Gastrocnemius medialis (tissue), 4 donors: ENCODE data around the gene TAGLN2. TPM values are rescaled to one million over a fixed set of nuclear protein-coding genes. Genes with fewer than 3 reads are reported as not detected.

Source experiments
- ATAC-seq, 2 donors: fragments of 150-250 bp; one replicate each; pipeline ENCODE4 v1.9.1; 2016
- DNase-seq, 2 donors: peaks; one replicate each; pipeline ENCODE4 v3.0.0-alpha.2; 2019
- H3K27ac ChIP-seq, 4 donors: fragments of 200-600 bp; sonication (generic); 1 replicate in 1 of 4; 2 replicates in 3 of 4; pipeline ENCODE4 v1.5.1; 2016 to 2018; ENCODE audit warnings: mild to moderate bottlenecking in 2 of 4, moderate library complexity in 1 of 4
- H3K27me3 ChIP-seq, 3 donors: fragments of 200-600 bp; sonication (generic) in 2 of 3; 1 replicate in 1 of 3; 2 replicates in 2 of 3; pipeline versions ENCODE4 v1.5.1 to v1.6.0; 2016 to 2019; ENCODE audit warnings: mild to moderate bottlenecking in 1 of 3, moderate library complexity in 1 of 3
- H3K36me3 ChIP-seq, 2 donors: fragments of 200-600 bp; sonication (generic) in 1 of 2; one replicate each; pipeline ENCODE4 v1.5.1; 2017 to 2018
- H3K4me1 ChIP-seq, 2 donors: fragments of 200-600 bp; sonication (generic) in 1 of 2; one replicate each; pipeline ENCODE4 v1.5.1; 2016 to 2017; ENCODE audit warnings: mild to moderate bottlenecking in 2 of 2
- H3K4me3 ChIP-seq, 4 donors: fragments of 200-600 bp; sonication (generic) in 3 of 4; 1 replicate in 1 of 4; 2 replicates in 3 of 4; pipeline ENCODE4 v1.5.1; 2016 to 2019; ENCODE audit warnings: mild to moderate bottlenecking in 2 of 4
- H3K9me3 ChIP-seq, 3 donors: fragments of 200-600 bp; sonication (generic) in 2 of 3; 1 replicate in 1 of 3; 2 replicates in 2 of 3; pipeline ENCODE4 v1.5.1; 2016 to 2019
- CTCF ChIP-seq, 5 experiments: fragments of 450-650 bp in 3 of 5; fragments of 200-600 bp in 2 of 5; sonication (generic) in 2 of 5; IDR thresholded peaks in 4 of 5; conservative IDR thresholded peaks in 1 of 5; 1 replicate in 4 of 5; 2 replicates in 1 of 5; pipeline ENCODE4 v1.5.1; 2016 to 2019; ENCODE audit warnings: antibody characterized with exemption in 5 of 5, mild to moderate bottlenecking in 3 of 5, moderate library complexity in 3 of 5
- POLR2A ChIP-seq, 2 donors: fragments of 450-650 bp; IDR thresholded peaks; one replicate each; pipeline ENCODE4 v1.6.1; 2017; ENCODE audit warnings: antibody characterized with exemption in 2 of 2, mild to moderate bottlenecking in 2 of 2, moderate library complexity in 2 of 2
- in situ Hi-C, 4 donors: fragments of 200-750 bp; cut with MboI; loops; one replicate each; pipeline versions ENCODE4 v1.15.0 to v1.8.0; 2017; ENCODE audit warnings: low sequenced_read_pairs in 4 of 4
- intact Hi-C: fragments of 100-400 bp; cut with DNase I; formaldehyde crosslinking; loops from one replicate; pipeline ENCODE4 v1.15.1; 2023; ENCODE audit warnings: low total_unique reads
- total RNA-seq, 4 donors: library from RNA; depleted of rRNA; stranded (reverse); fragments of >200 nt; gene quantifications; one replicate each; pipeline versions ENCODE4 v1.1.0 to v1.2.3, GENCODE V29; 2016

TAGLN2 gene
- total RNA-seq, 4 donors from 2014 or later: 28.8 to 48.2 (median 37.5) TPM

GRCh38 chr1:159896546-159896930, 28.8 kb downstream of the TAGLN2 start:
- intact Hi-C loops: no loop called here
- Histone ChIP-seq H3K4me3 (no peak overlapping the region), H3K9me3 (no peaks in the 10 kb centered on the region), H3K27me3 (no peaks in the 10 kb centered on the region), H3K4me1 (peaks cover 0 to 4% of the 10 kb centered on the region in 2 donors), H3K36me3 (no peaks in the 10 kb centered on the region), H3K27ac (peak overlapping the region in 1 of 4 donors; percentile 27)
- DNase-seq (no peak), ATAC-seq (no peak)
- in situ Hi-C loops: loop anchor here in 1 of 4 donors (10.0 kb wide), 1 partner anchor 102 kb away; no protein-coding TSS in a partner anchor
- TF ChIP-seq CTCF (IDR thresholded peaks at IDR 0.05 in 4 of 5, conservative IDR thresholded peaks at IDR 0.05 in 1 of 5) (no peak), POLR2A (IDR thresholded peaks at IDR 0.05) (no peak)

GRCh38 chr1:159895836-159896545, 29.3 kb downstream of the TAGLN2 start:
- intact Hi-C loops: no loop called here
- no peaks in the 10 kb centered on the region for H3K36me3 ChIP-seq
- H3K27me3 ChIP-seq: no peaks in the 10 kb centered on the region
- no peak overlapping the region for H3K4me3 ChIP-seq
- H3K27ac ChIP-seq: peak overlapping the region in 1 of 4 donors; percentile 27
- peaks cover 0 to 4% of the 10 kb centered on the region in 2 donors for H3K4me1 ChIP-seq
- DNase-seq: peak in 1 of 2 donors; percentile 20
- H3K9me3 ChIP-seq: no peaks in the 10 kb centered on the region
- in situ Hi-C loops: loop anchor here in 1 of 4 donors (10.0 kb wide), 1 partner anchor 101 kb away; no protein-coding TSS in a partner anchor
- no peak for TF ChIP-seq CTCF (IDR thresholded peaks at IDR 0.05 in 4 of 5, conservative IDR thresholded peaks at IDR 0.05 in 1 of 5)
- no peak for TF ChIP-seq POLR2A (IDR thresholded peaks at IDR 0.05)
- ATAC-seq: peak; percentile 16 to 36

GRCh38 chr1:159895286-159895685, 30.0 kb downstream of the TAGLN2 start:
- ATAC-seq (no peak), DNase-seq (no peak)
- TF ChIP-seq POLR2A (IDR thresholded peaks at IDR 0.05) (no peak), CTCF (IDR thresholded peaks at IDR 0.05 in 4 of 5, conservative IDR thresholded peaks at IDR 0.05 in 1 of 5) (no peak)
- in situ Hi-C loops: loop anchor here in 1 of 4 donors (10.0 kb wide), 1 partner anchor 100 kb away; no protein-coding TSS in a partner anchor
- Histone ChIP-seq H3K27ac (no peak overlapping the region), H3K27me3 (no peaks in the 10 kb centered on the region), H3K4me1 (peaks cover 2 to 5% of the 10 kb centered on the region in 2 donors), H3K4me3 (no peak overlapping the region), H3K9me3 (no peaks in the 10 kb centered on the region), H3K36me3 (no peaks in the 10 kb centered on the region)
- intact Hi-C loops: no loop called here

GRCh38 chr1:159892944-159893343, 32.4 kb downstream of the TAGLN2 start:
- Histone ChIP-seq H3K36me3 (no peaks in the 10 kb centered on the region), H3K27me3 (no peaks in the 10 kb centered on the region), H3K4me1 (peaks cover 3 to 13% of the 10 kb centered on the region in 2 donors), H3K4me3 (no peak overlapping the region), H3K9me3 (no peaks in the 10 kb centered on the region), H3K27ac (no peak overlapping the region)
- ATAC-seq (no peak), DNase-seq (no peak)
- TF ChIP-seq CTCF (IDR thresholded peaks at IDR 0.05 in 4 of 5, conservative IDR thresholded peaks at IDR 0.05 in 1 of 5) (no peak), POLR2A (IDR thresholded peaks at IDR 0.05) (no peak)
- in situ Hi-C loops: loop anchor here (5.0 to 10.0 kb wide), 3 partner anchors 91 to 98 kb away; partner anchors contain the start of gene FCRL6 (in 1 of the 4)
- intact Hi-C loops: no loop called here
